Activated CD4-positive, alpha-beta T cell treated with anti-CD3 and anti-CD28 coated beads, Interleukin-2, amount 10 ng/mL, durations not matched to agents 7 days and 5 days (primary cell): ENCODE data around the gene ACYP2. TPM values are rescaled to one million over a fixed set of nuclear protein-coding genes. Genes with fewer than 3 reads are reported as not detected.
"Not testable (repeated sequence)": the region's sequence is repeated elsewhere in the genome, so short reads cannot be mapped to it uniquely, and the experiment has no call there.

ENCODE experiments used
- CTCF ChIA-PET: fragments of 350-600 bp; sonication (Branson Sonifier 250); formaldehyde crosslinking; loops from one replicate; lab custom pipeline; 2021; ENCODE audit warnings: antibody characterized with exemption; lab: Charles Lee
- POLR2A ChIA-PET: fragments of 350-600 bp; sonication (Branson Sonifier 250); formaldehyde crosslinking; loops from one replicate; lab custom pipeline; 2021; ENCODE audit warnings: antibody characterized with exemption; lab: Charles Lee
- DNase-seq: peaks from one replicate; pipeline ENCODE4 v3.0.0-alpha.2; 2020
- H3K27ac Mint-ChIP-seq: one replicate; pipeline ENCODE4 v1.8.0; 2021; ENCODE audit warnings: mild to moderate bottlenecking, moderate library complexity, mixed read lengths
- H3K27me3 Mint-ChIP-seq: one replicate; pipeline ENCODE4 v1.8.0; 2021; ENCODE audit warnings: mixed read lengths
- H3K36me3 Mint-ChIP-seq: one replicate; pipeline ENCODE4 v1.8.0; 2021; ENCODE audit warnings: low read depth, mixed read lengths
- H3K4me1 Mint-ChIP-seq: one replicate; pipeline ENCODE4 v1.8.0; 2021; ENCODE audit warnings: mixed read lengths
- H3K4me3 Mint-ChIP-seq: one replicate; pipeline ENCODE4 v1.8.0; 2021; ENCODE audit warnings: mild to moderate bottlenecking, moderate library complexity, mixed read lengths
- H3K9me3 Mint-ChIP-seq: one replicate; pipeline ENCODE4 v1.8.0; 2021; ENCODE audit warnings: mixed read lengths
- total RNA-seq, 2 experiments: library from RNA; stranded (reverse); gene quantifications; one replicate each; pipeline ENCODE4 v1.2.3, GENCODE V29; 2021

Gene ACYP2
- total RNA-seq, 2 experiments from 2014 or later: 12.9 to 13.1 TPM

GRCh38 chr2:54103454-54104314 is 11.7 kb upstream of the ACYP2 start:
- CTCF ChIA-PET: interaction anchor here (0.5 to 1.4 kb wide), 4 partner anchors 10 to 833 kb away, joined by 3 to 6 read pairs (median 4); no protein-coding TSS in a partner anchor
- DNase-seq: peak; percentile 28
- POLR2A ChIA-PET: interaction anchor here (0.5 kb wide), 1 partner anchor 446 kb away, joined by 3 read pairs; no protein-coding TSS in a partner anchor

GRCh38 chr2:54106631-54107454 is 8.6 kb upstream of the ACYP2 start:
- peak overlapping the region; percentile 2 for H3K27ac Mint-ChIP-seq
- ChIA-PET POLR2A (no interaction called here), CTCF (interaction anchor here (0.7 to 1.8 kb wide), 13 partner anchors 9 to 740 kb away, joined by 3 to 11 read pairs (median 4); partner anchors contain the start of gene ACYP2)
- peaks cover 10% of the 10 kb centered on the region for H3K4me1 Mint-ChIP-seq
- peaks cover 5% of the 10 kb centered on the region for H3K27me3 Mint-ChIP-seq
- H3K4me3 Mint-ChIP-seq: no peak overlapping the region
- no peaks in the 10 kb centered on the region for H3K9me3 Mint-ChIP-seq
- peak; percentile 65 for DNase-seq
- no peaks in the 10 kb centered on the region for H3K36me3 Mint-ChIP-seq

More at GRCh38 chr2:54103454-54104314, 11.7 kb upstream of the ACYP2 start:
- H3K4me1 Mint-ChIP-seq: peaks cover 10% of the 10 kb centered on the region
- no peak overlapping the region for H3K27ac Mint-ChIP-seq
- H3K36me3 Mint-ChIP-seq: no peaks in the 10 kb centered on the region
- no peaks in the 10 kb centered on the region for H3K27me3 Mint-ChIP-seq
- no peak overlapping the region for H3K4me3 Mint-ChIP-seq
- H3K9me3 Mint-ChIP-seq: no peaks in the 10 kb centered on the region

GRCh38 chr2:54107455-54107764 is 8.0 kb upstream of the ACYP2 start:
- POLR2A ChIA-PET: no interaction called here
- no peaks in the 10 kb centered on the region for H3K36me3 Mint-ChIP-seq
- CTCF ChIA-PET: interaction anchor here (0.7 to 1.8 kb wide), 10 partner anchors 9 to 739 kb away, joined by 3 to 11 read pairs (median 4); partner anchors contain the start of gene ACYP2

GRCh38 chr2:54107903-54108615 is 7.4 kb upstream of the ACYP2 start:
- no peak overlapping the region for H3K27ac Mint-ChIP-seq
- peaks cover 10% of the 10 kb centered on the region for H3K4me1 Mint-ChIP-seq
- H3K9me3 Mint-ChIP-seq: no peaks in the 10 kb centered on the region
- DNase-seq: no peak
- no peak overlapping the region for H3K4me3 Mint-ChIP-seq
- CTCF ChIA-PET: interaction anchor here (0.5 to 1.6 kb wide), 3 partner anchors 597 to 738 kb away, joined by 3 to 5 read pairs (median 3); no protein-coding TSS in a partner anchor
- peaks cover 5% of the 10 kb centered on the region for H3K27me3 Mint-ChIP-seq
- H3K36me3 Mint-ChIP-seq: no peaks in the 10 kb centered on the region
- POLR2A ChIA-PET: interaction anchor here (0.6 kb wide), 1 partner anchor 280 kb away, joined by 3 read pairs; no protein-coding TSS in a partner anchor

More at GRCh38 chr2:54107455-54107764, 8.0 kb upstream of the ACYP2 start:
- no peak for DNase-seq
- no peaks in the 10 kb centered on the region for H3K9me3 Mint-ChIP-seq
- no peak overlapping the region for H3K4me3 Mint-ChIP-seq
- H3K27ac Mint-ChIP-seq: no peak overlapping the region
- peaks cover 10% of the 10 kb centered on the region for H3K4me1 Mint-ChIP-seq
- peaks cover 5% of the 10 kb centered on the region for H3K27me3 Mint-ChIP-seq

GRCh38 chr2:54109848-54110247 is 5.6 kb upstream of the ACYP2 start:
- POLR2A ChIA-PET: no interaction called here
- CTCF ChIA-PET: no interaction called here
- H3K27me3 Mint-ChIP-seq: peaks cover 5% of the 10 kb centered on the region

GRCh38 chr2:54114479-54114878 is 936 bp upstream of the ACYP2 start:
- peak overlapping the region; percentile 100 for H3K27ac Mint-ChIP-seq
- peak overlapping the region; percentile 95 for H3K4me3 Mint-ChIP-seq
- peaks cover 29% of the 10 kb centered on the region for H3K36me3 Mint-ChIP-seq
- H3K9me3 Mint-ChIP-seq, POLR2A ChIA-PET, H3K27me3 Mint-ChIP-seq, CTCF ChIA-PET, DNase-seq: not testable (repeated sequence)
- peaks cover 20% of the 10 kb centered on the region for H3K4me1 Mint-ChIP-seq

More at GRCh38 chr2:54109848-54110247, 5.6 kb upstream of the ACYP2 start:
- H3K9me3 Mint-ChIP-seq: no peaks in the 10 kb centered on the region
- H3K4me3 Mint-ChIP-seq: no peak overlapping the region
- H3K4me1 Mint-ChIP-seq: peaks cover 8% of the 10 kb centered on the region
- H3K27ac Mint-ChIP-seq: no peak overlapping the region
- DNase-seq: no peak
- peaks cover 3% of the 10 kb centered on the region for H3K36me3 Mint-ChIP-seq

GRCh38 chr2:54114936-54115283 is 505 bp upstream of the ACYP2 start:
- peak overlapping the region; percentile 100 for H3K27ac Mint-ChIP-seq
- peaks cover 20% of the 10 kb centered on the region for H3K4me1 Mint-ChIP-seq
- peaks cover 29% of the 10 kb centered on the region for H3K36me3 Mint-ChIP-seq
- CTCF ChIA-PET: no interaction called here
- peaks cover 11% of the 10 kb centered on the region for H3K9me3 Mint-ChIP-seq
- peaks cover 5% of the 10 kb centered on the region for H3K27me3 Mint-ChIP-seq
- peak overlapping the region; percentile 95 for H3K4me3 Mint-ChIP-seq
- DNase-seq: no peak
- POLR2A ChIA-PET: interaction anchor here (0.6 kb wide), 1 partner anchor 13 kb away, joined by 3 read pairs; no protein-coding TSS in a partner anchor

GRCh38 chr2:54116598-54116997 is 1.2 kb downstream of the ACYP2 start:
- Mint-ChIP-seq H3K4me3 (peak overlapping the region; percentile 95), H3K9me3 (peaks cover 16% of the 10 kb centered on the region), H3K27ac (peak overlapping the region; percentile 100), H3K36me3 (peaks cover 33% of the 10 kb centered on the region), H3K4me1 (peaks cover 20% of the 10 kb centered on the region)
- POLR2A ChIA-PET: interaction anchor here (0.6 kb wide), 1 partner anchor 318 kb away, joined by 3 read pairs; no protein-coding TSS in a partner anchor
- CTCF ChIA-PET: interaction anchor here (1.2 to 1.6 kb wide), 2 partner anchors 10 to 64 kb away, joined by 3 to 5 read pairs; no protein-coding TSS in a partner anchor
- H3K27me3 Mint-ChIP-seq, DNase-seq: not testable (repeated sequence)

GRCh38 chr2:54120950-54121349 is 5.5 kb downstream of the ACYP2 start:
- Mint-ChIP-seq H3K4me3 (no peak overlapping the region), H3K9me3 (peaks cover 16% of the 10 kb centered on the region), H3K4me1 (peaks cover 7% of the 10 kb centered on the region), H3K36me3 (peaks cover 23% of the 10 kb centered on the region), H3K27me3 (no peaks in the 10 kb centered on the region), H3K27ac (no peak overlapping the region)
- ChIA-PET CTCF (no interaction called here), POLR2A (no interaction called here)
- DNase-seq: no peak

- Mint-ChIP-seq H3K4me1 (no peaks in the 10 kb centered on the region), H3K27ac (no peak overlapping the region), H3K36me3 (peaks cover 17% of the 10 kb centered on the region), H3K9me3 (peaks cover 10% of the 10 kb centered on the region), H3K4me3 (no peak overlapping the region), H3K27me3 (no peaks in the 10 kb centered on the region)
- POLR2A ChIA-PET: no interaction called here
- CTCF ChIA-PET: no interaction called here
- DNase-seq: no peak
Observed at GRCh38 chr2:54122171-54122935, 6.9 kb downstream of the ACYP2 start.

- no peaks in the 10 kb centered on the region for H3K27me3 Mint-ChIP-seq
- peaks cover 10% of the 10 kb centered on the region for H3K9me3 Mint-ChIP-seq
- peaks cover 14% of the 10 kb centered on the region for H3K36me3 Mint-ChIP-seq
- no peaks in the 10 kb centered on the region for H3K4me1 Mint-ChIP-seq
- H3K27ac Mint-ChIP-seq: no peak overlapping the region
- POLR2A ChIA-PET: no interaction called here
- H3K4me3 Mint-ChIP-seq: no peak overlapping the region
- no peak for DNase-seq
- CTCF ChIA-PET: no interaction called here
Observed at GRCh38 chr2:54122939-54123338, 7.5 kb downstream of the ACYP2 start.
